ENCODE measurements around the gene LBHD1.

GRCh38 chr11:62708793-62709192 lies 36.7 kb upstream of the LBHD1 start:
- no peak for TF ChIP-seq CTCF (conservative IDR thresholded peaks at IDR 0.05 in 1 of 2, IDR thresholded peaks at IDR 0.05 in 1 of 2; ENCODE audit: extremely low read depth in 1 of 2, insufficient read depth in 1 of 2, low read depth in 1 of 2, low read length in 2 of 2)
- no peak for TF ChIP-seq EZH2 (IDR thresholded peaks at IDR 0.05; ENCODE audit: borderline replicate concordance, low read length)

All from mammary epithelial cell (primary cell).